Astrocyte of the cerebellum (primary cell): ENCODE measurements around the gene RPS6KA5.
"Not testable (repeated sequence)": the region's sequence is repeated elsewhere in the genome, so short reads cannot be mapped to it uniquely, and the experiment has no call there.

Experiments used
- DNase-seq: peaks from one replicate; pipeline ENCODE4 v3.0.0-alpha.2; 2011; ENCODE audit warnings: low read depth
- H3K4me3 ChIP-seq: 2 replicates; pipeline ENCODE4 v1.5.1; 2011; ENCODE audit warnings: mild to moderate bottlenecking, low read depth, low read length, moderate library complexity
- CTCF ChIP-seq: IDR thresholded peaks from 2 replicates; pipeline ENCODE4 v1.5.1; 2012; ENCODE audit warnings: low read length, low read depth, moderate library complexity, mild to moderate bottlenecking; ENCODE audit errors: missing control alignments
- in situ Hi-C: cut with HindIII; loops from 2 replicates; pipeline ENCODE4 v1.10.0; 2017; ENCODE audit warnings: low sequenced_read_pairs

The RPS6KA5 gene

DNA sequence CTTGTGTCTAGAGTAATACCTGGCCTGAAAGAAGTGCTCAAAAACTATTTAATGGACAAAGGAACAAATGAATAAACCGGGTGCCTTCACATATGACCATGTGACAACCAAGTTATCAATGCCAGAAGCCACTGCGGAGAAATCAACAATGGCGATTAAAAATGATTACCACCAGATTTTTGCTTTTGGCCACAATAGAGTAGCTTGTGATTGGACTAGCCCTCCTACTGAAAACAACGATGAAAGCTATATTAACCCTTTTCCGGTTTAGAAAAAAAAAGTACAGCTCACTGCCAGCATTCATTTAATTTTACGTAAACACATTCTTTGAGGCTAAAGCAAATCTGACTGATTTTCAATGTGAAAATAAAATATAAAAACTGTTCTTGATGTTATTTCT lies 202.6 kb downstream of the RPS6KA5 start:
- TF ChIP-seq CTCF, result no peak
- no peak overlapping the region for H3K4me3 ChIP-seq
- no peak for DNase-seq
- in situ Hi-C loops, result no loop called here

- in situ Hi-C loops, DNase-seq, H3K4me3 ChIP-seq: not testable (repeated sequence)
Measured at GRCh38 chr14:90856115-90856514, 204.3 kb downstream of the RPS6KA5 start.

DNA sequence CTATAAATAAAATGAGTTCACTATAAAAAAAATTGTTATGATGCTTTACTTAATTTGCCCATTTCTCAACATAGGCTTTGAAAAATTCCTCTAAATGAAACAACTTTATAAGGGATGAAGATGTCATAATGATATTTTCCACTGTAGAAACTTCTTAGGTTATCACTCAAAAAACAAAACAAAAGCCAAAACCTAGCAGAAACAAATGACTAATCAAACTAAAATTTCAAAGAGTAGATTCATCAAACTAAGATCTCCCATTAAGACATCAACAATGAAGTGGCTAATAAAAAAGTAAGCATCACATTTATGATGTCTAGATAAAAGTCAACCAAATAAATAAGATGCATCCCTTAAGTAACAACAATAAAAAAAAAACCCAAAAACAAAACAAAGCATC lies 207.3 kb downstream of the RPS6KA5 start:
- TF ChIP-seq CTCF, result no peak
- H3K4me3 ChIP-seq, result no peak overlapping the region
- in situ Hi-C loops, result no loop called here
- DNase-seq, result no peak

- in situ Hi-C loops, result no loop called here
- TF ChIP-seq CTCF, result no peak
- H3K4me3 ChIP-seq, result no peak overlapping the region
- DNase-seq, result no peak
Measured at GRCh38 chr14:90851327-90852036, 209.0 kb downstream of the RPS6KA5 start.

GRCh38 chr14:90850487-90850886 lies 210.0 kb downstream of the RPS6KA5 start:
- DNase-seq, result no peak
- H3K4me3 ChIP-seq, result no peak overlapping the region
- in situ Hi-C loops, result no loop called here
- no peak for TF ChIP-seq CTCF

DNA sequence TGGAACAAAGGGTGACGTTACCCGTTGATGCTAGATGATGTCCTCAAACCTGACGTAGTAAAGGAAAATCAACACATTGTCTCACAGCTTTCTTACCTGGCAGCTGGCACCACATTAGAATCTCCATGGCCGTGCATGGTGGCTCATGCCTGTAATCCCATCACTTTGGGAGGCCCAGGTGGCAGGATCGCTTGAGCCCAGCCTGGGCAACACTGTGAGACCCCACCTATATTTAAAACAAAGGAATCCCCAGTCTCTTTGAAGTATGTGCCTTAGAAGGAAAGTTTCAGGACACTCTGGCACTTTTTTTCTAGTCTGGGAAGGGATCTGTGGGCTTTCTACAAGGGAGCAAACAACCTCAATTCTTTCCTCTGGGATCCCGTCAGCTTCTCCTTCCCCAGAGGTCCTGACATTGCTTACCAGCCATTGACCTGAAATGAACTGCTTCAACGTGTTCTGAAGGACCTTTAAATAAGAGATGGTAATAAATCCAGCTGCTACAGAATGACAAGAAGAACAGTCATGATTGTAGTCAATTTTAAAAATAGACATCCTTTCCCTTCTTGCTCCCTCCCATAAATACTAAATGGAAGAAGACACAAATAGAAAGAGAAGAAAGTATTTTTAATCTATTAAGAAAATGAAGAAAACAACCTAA lies 210.5 kb downstream of the RPS6KA5 start:
- TF ChIP-seq CTCF, result no peak
- in situ Hi-C loops, result loop anchor here (10.0 kb wide), 1 partner anchor 315 kb away; no protein-coding TSS in a partner anchor
- no peak for DNase-seq
- H3K4me3 ChIP-seq, result no peak overlapping the region
